Activated T-cell treated with anti-CD3 and anti-CD28 coated beads, Interleukin-2, amount 50 U/mL, for 4 hours (primary cell): ENCODE data around the gene LRG1. TPM values are rescaled to one million over a fixed set of nuclear protein-coding genes. Genes with fewer than 3 reads are reported as not detected.
A peak's percentile ranks its signal among the peaks of the same experiment; 100 is the strongest.

Experiments used
- ATAC-seq, 2 donors: fragments of 200-7000 bp; cut with Tn5 transposase; one replicate each; pipeline ENCODE4 v1.10.0; 2021
- DNase-seq: peaks from one replicate; pipeline ENCODE4 v3.0.0-alpha.2; 2020
- H3K27me3 Mint-ChIP-seq: one replicate; pipeline ENCODE4 v1.8.0; 2021; ENCODE audit warnings: low read depth, mixed read lengths
- H3K36me3 Mint-ChIP-seq: one replicate; pipeline ENCODE4 v1.8.0; 2022; ENCODE audit warnings: mixed read lengths; ENCODE audit not compliant: insufficient read depth
- H3K4me1 Mint-ChIP-seq: one replicate; pipeline ENCODE4 v1.8.0; 2021; ENCODE audit warnings: low read depth, mixed read lengths
- H3K4me3 Mint-ChIP-seq: one replicate; pipeline ENCODE4 v1.8.0; 2021; ENCODE audit warnings: mild to moderate bottlenecking, moderate library complexity, mixed read lengths
- H3K9me3 Mint-ChIP-seq: one replicate; pipeline ENCODE4 v1.8.0; 2021; ENCODE audit warnings: mixed read lengths
- total RNA-seq, 3 donors: library from RNA; stranded (reverse); gene quantifications; one replicate each; pipeline ENCODE4 v1.2.1, GENCODE V29; 2021

Gene LRG1
- total RNA-seq, 3 donors from 2014 or later = 0.08 to 0.24 (median 0.15) TPM

- ATAC-seq (no peak), DNase-seq (no peak)
- Mint-ChIP-seq H3K36me3 (no peaks in the 10 kb centered on the region), H3K4me3 (no peak overlapping the region), H3K4me1 (peaks cover 7% of the 10 kb centered on the region), H3K27me3 (peaks cover 65% of the 10 kb centered on the region), H3K9me3 (no peaks in the 10 kb centered on the region)
Observed at GRCh38 chr19:4580021-4580901, 40.4 kb upstream of the LRG1 start.

GRCh38 chr19:4579389-4579788 is 39.6 kb upstream of the LRG1 start:
- no peak overlapping the region for H3K4me3 Mint-ChIP-seq
- no peak for ATAC-seq
- H3K9me3 Mint-ChIP-seq = no peaks in the 10 kb centered on the region
- H3K27me3 Mint-ChIP-seq = peaks cover 62% of the 10 kb centered on the region
- no peak for DNase-seq
- H3K4me1 Mint-ChIP-seq = peaks cover 5% of the 10 kb centered on the region
- no peaks in the 10 kb centered on the region for H3K36me3 Mint-ChIP-seq

- H3K4me1 Mint-ChIP-seq = peaks cover 5% of the 10 kb centered on the region
- DNase-seq (no peak), ATAC-seq (no peak)
- H3K9me3 Mint-ChIP-seq = no peaks in the 10 kb centered on the region
- H3K36me3 Mint-ChIP-seq = no peaks in the 10 kb centered on the region
- H3K4me3 Mint-ChIP-seq = no peak overlapping the region
- H3K27me3 Mint-ChIP-seq = peaks cover 63% of the 10 kb centered on the region
Observed at GRCh38 chr19:4578552-4579248, 38.9 kb upstream of the LRG1 start.

- Mint-ChIP-seq H3K9me3 (no peaks in the 10 kb centered on the region), H3K4me1 (peaks cover 2% of the 10 kb centered on the region), H3K36me3 (no peaks in the 10 kb centered on the region), H3K4me3 (no peak overlapping the region), H3K27me3 (peaks cover 54% of the 10 kb centered on the region)
- ATAC-seq = no peak
- no peak for DNase-seq
Observed at GRCh38 chr19:4577020-4577782, 37.4 kb upstream of the LRG1 start.

GRCh38 chr19:4576016-4576933 is 36.4 kb upstream of the LRG1 start:
- ATAC-seq (peak; percentile 50 to 65), DNase-seq (peak; percentile 69)
- Mint-ChIP-seq H3K27me3 (peaks cover 49% of the 10 kb centered on the region), H3K9me3 (no peaks in the 10 kb centered on the region), H3K4me1 (no peaks in the 10 kb centered on the region), H3K4me3 (no peak overlapping the region), H3K36me3 (no peaks in the 10 kb centered on the region)

- Mint-ChIP-seq H3K4me1 (no peaks in the 10 kb centered on the region), H3K27me3 (peaks cover 47% of the 10 kb centered on the region), H3K9me3 (no peaks in the 10 kb centered on the region), H3K4me3 (no peak overlapping the region), H3K36me3 (no peaks in the 10 kb centered on the region)
- DNase-seq = no peak
- ATAC-seq = peak in 1 of 2 donors; percentile 12
Observed at GRCh38 chr19:4575267-4576015, 35.6 kb upstream of the LRG1 start.

- Mint-ChIP-seq H3K36me3 (no peaks in the 10 kb centered on the region), H3K4me3 (no peak overlapping the region), H3K27me3 (peaks cover 33% of the 10 kb centered on the region), H3K9me3 (no peaks in the 10 kb centered on the region), H3K4me1 (no peaks in the 10 kb centered on the region)
- ATAC-seq = no peak
- no peak for DNase-seq
Observed at GRCh38 chr19:4573682-4574081, 33.8 kb upstream of the LRG1 start.

GRCh38 chr19:4571305-4571917 is 31.6 kb upstream of the LRG1 start:
- ATAC-seq = no peak
- Mint-ChIP-seq H3K36me3 (no peaks in the 10 kb centered on the region), H3K4me1 (no peaks in the 10 kb centered on the region), H3K9me3 (no peaks in the 10 kb centered on the region), H3K27me3 (peaks cover 22% of the 10 kb centered on the region), H3K4me3 (no peak overlapping the region)
- DNase-seq = no peak

GRCh38 chr19:4570916-4571304 is 31.1 kb upstream of the LRG1 start:
- no peak for DNase-seq
- no peak for ATAC-seq
- no peaks in the 10 kb centered on the region for H3K36me3 Mint-ChIP-seq
- H3K4me1 Mint-ChIP-seq = no peaks in the 10 kb centered on the region
- H3K9me3 Mint-ChIP-seq = no peaks in the 10 kb centered on the region
- H3K4me3 Mint-ChIP-seq = no peak overlapping the region
- peaks cover 17% of the 10 kb centered on the region for H3K27me3 Mint-ChIP-seq

GRCh38 chr19:4570402-4570801 is 30.6 kb upstream of the LRG1 start:
- Mint-ChIP-seq H3K4me1 (no peaks in the 10 kb centered on the region), H3K4me3 (no peak overlapping the region), H3K9me3 (no peaks in the 10 kb centered on the region), H3K27me3 (peaks cover 12% of the 10 kb centered on the region), H3K36me3 (no peaks in the 10 kb centered on the region)
- no peak for DNase-seq
- ATAC-seq = no peak

- H3K36me3 Mint-ChIP-seq = no peaks in the 10 kb centered on the region
- no peaks in the 10 kb centered on the region for H3K9me3 Mint-ChIP-seq
- peaks cover 11% of the 10 kb centered on the region for H3K27me3 Mint-ChIP-seq
- ATAC-seq = no peak
- H3K4me1 Mint-ChIP-seq = no peaks in the 10 kb centered on the region
- no peak overlapping the region for H3K4me3 Mint-ChIP-seq
- no peak for DNase-seq
Observed at GRCh38 chr19:4568886-4569285, 29.1 kb upstream of the LRG1 start.

- Mint-ChIP-seq H3K4me1 (no peaks in the 10 kb centered on the region), H3K4me3 (no peak overlapping the region), H3K9me3 (no peaks in the 10 kb centered on the region), H3K27me3 (peaks cover 7% of the 10 kb centered on the region), H3K36me3 (no peaks in the 10 kb centered on the region)
- ATAC-seq (peak; percentile 71 to 77), DNase-seq (peak; percentile 55)
Observed at GRCh38 chr19:4567584-4568071, 27.8 kb upstream of the LRG1 start.
